ENCODE data around the gene PTPRK.
"Not testable (repeated sequence)": the region's sequence is repeated elsewhere in the genome, so short reads cannot be mapped to it uniquely, and the experiment has no call there.

The PTPRK gene

GRCh38 chr6:128491100-128491581 lies 29.3 kb downstream of the PTPRK start:
- DNase-seq (ENCODE audit: low spot score), result peak; percentile 42

GRCh38 chr6:128487746-128488145 lies 32.7 kb downstream of the PTPRK start:
- no peak for DNase-seq (ENCODE audit: low spot score)

- no peak for DNase-seq (ENCODE audit: low spot score)
Observed at GRCh38 chr6:128487055-128487454, 33.3 kb downstream of the PTPRK start.

- DNase-seq (ENCODE audit: low spot score), result not testable (repeated sequence)
Observed at GRCh38 chr6:128486580-128486979, 33.8 kb downstream of the PTPRK start.

GRCh38 chr6:128483472-128484135 lies 36.8 kb downstream of the PTPRK start:
- no peak for DNase-seq (ENCODE audit: low spot score)

- DNase-seq (ENCODE audit: low spot score), result peak; percentile 46
Observed at GRCh38 chr6:128482642-128483041, 37.8 kb downstream of the PTPRK start.

GRCh38 chr6:128479991-128480390 lies 40.4 kb downstream of the PTPRK start:
- no peak for DNase-seq (ENCODE audit: low spot score)

- DNase-seq (ENCODE audit: low spot score), result no peak
Observed at GRCh38 chr6:128479048-128479666, 41.2 kb downstream of the PTPRK start.

GRCh38 chr6:128478230-128479047 lies 42.0 kb downstream of the PTPRK start:
- DNase-seq (ENCODE audit: low spot score), result no peak

- no peak for DNase-seq (ENCODE audit: low spot score)
Observed at GRCh38 chr6:128474933-128475332, 45.5 kb downstream of the PTPRK start.

- DNase-seq (ENCODE audit: low spot score), result no peak
Observed at GRCh38 chr6:128474481-128474880, 45.9 kb downstream of the PTPRK start.

GRCh38 chr6:128471907-128472306 lies 48.5 kb downstream of the PTPRK start:
- DNase-seq (ENCODE audit: low spot score), result no peak

GRCh38 chr6:128465368-128466343 lies 54.7 kb downstream of the PTPRK start:
- no peak for DNase-seq (ENCODE audit: low spot score)

GRCh38 chr6:128464790-128465189 lies 55.6 kb downstream of the PTPRK start:
- no peak for DNase-seq (ENCODE audit: low spot score)

- DNase-seq (ENCODE audit: low spot score), result no peak
Observed at GRCh38 chr6:128463942-128464341, 56.5 kb downstream of the PTPRK start.

GRCh38 chr6:128461501-128461900 lies 58.9 kb downstream of the PTPRK start:
- no peak for DNase-seq (ENCODE audit: low spot score)

GRCh38 chr6:128456510-128457230 lies 63.7 kb downstream of the PTPRK start:
- DNase-seq (ENCODE audit: low spot score), result no peak

- DNase-seq (ENCODE audit: low spot score), result no peak
Observed at GRCh38 chr6:128455959-128456358, 64.4 kb downstream of the PTPRK start.

GRCh38 chr6:128452713-128453112 lies 67.7 kb downstream of the PTPRK start:
- DNase-seq (ENCODE audit: low spot score), result no peak

GRCh38 chr6:128446497-128446896 lies 73.9 kb downstream of the PTPRK start:
- no peak for DNase-seq (ENCODE audit: low spot score)

- no peak for DNase-seq (ENCODE audit: low spot score)
Observed at GRCh38 chr6:128443553-128443952, 76.8 kb downstream of the PTPRK start.

Measured in COLO829 (cell line).